Esophagus squamous epithelium (tissue), 4 donors: Measurements from ENCODE around the gene ITPA.

ENCODE experiments used
- CTCF ChIP-seq, 6 experiments: fragments of 450-650 bp in 4 of 6; fragments of 200-600 bp in 2 of 6; sonication (generic) in 2 of 6; IDR thresholded peaks; one replicate each; pipeline ENCODE4 v1.5.1; 2016 to 2019; ENCODE audit warnings: antibody characterized with exemption in 6 of 6, mild to moderate bottlenecking in 4 of 6, moderate library complexity in 4 of 6
- POLR2A ChIP-seq, 4 donors: fragments of 450-650 bp; IDR thresholded peaks; one replicate each; pipeline ENCODE4 v1.6.1; 2017; ENCODE audit warnings: antibody characterized with exemption in 4 of 4, mild to moderate bottlenecking in 4 of 4, moderate library complexity in 3 of 4

- TF ChIP-seq CTCF (IDR thresholded peaks at IDR 0.05), result no peak
- TF ChIP-seq POLR2A (IDR thresholded peaks at IDR 0.05), result no peak
Observed at GRCh38 chr20:3174442-3175261, 34.6 kb upstream of the ITPA start.
